SHP77 treated with DMSO at 0.1 percent for 48 hours (cell line): ENCODE results near the gene KRT8.

Experiments used
- DNase-seq: peaks from one replicate; lab custom pipeline; 2025; lab: John Stamatoyannopoulos, UW

The KRT8 gene

GRCh38 chr12:52904509-52905300 lies at the start of gene KRT8:
Gene KRT8 (minus strand): TSS chr12:52905076. CDS start chr12:52904981, 95 bp downstream.
- DNase-seq, result peak; percentile 75

- DNase-seq, result no peak
These were observed 48.4 kb upstream of the KRT8 start for GRCh38 chr12:52953181-52953841.

- no peak for DNase-seq
These were observed 47.4 kb upstream of the KRT8 start for GRCh38 chr12:52952076-52952801.

DNA sequence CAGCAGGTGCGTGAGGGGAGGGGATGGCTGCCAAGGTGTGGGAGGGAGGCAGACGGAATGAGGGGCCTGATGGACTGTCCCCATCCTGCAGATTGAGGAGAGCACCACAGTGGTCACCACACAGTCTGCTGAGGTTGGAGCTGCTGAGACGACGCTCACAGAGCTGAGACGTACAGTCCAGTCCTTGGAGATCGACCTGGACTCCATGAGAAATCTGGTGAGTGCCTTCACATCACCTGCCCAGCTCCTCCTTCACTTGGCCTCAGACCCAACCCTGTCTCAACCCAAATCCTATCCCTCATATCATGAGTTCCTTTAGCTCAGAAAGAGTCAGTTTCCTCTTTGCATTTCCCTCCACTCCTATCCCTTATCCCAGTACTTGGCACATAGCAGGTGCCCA lies 46.8 kb upstream of the KRT8 start:
- no peak for DNase-seq

DNA sequence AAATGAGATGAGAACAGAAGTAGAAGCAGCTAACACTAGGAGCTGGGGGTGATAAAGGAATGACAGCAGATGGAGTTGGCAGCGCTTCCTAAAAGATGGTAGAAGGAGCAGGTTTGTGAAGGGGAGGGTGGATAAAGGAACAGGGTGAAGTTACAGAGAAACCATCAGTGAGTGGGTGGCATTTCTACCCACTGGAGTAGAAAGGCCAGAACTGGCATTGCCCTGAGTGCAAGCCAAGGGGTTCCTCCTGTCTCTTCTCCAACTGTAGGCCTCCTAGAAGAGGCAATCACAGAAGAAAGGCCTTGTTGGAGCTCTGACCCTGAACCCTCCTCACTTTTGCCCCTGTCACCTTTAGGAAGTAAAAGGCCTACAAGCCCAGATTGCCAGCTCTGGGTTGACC lies 46.2 kb upstream of the KRT8 start:
- no peak for DNase-seq

DNA sequence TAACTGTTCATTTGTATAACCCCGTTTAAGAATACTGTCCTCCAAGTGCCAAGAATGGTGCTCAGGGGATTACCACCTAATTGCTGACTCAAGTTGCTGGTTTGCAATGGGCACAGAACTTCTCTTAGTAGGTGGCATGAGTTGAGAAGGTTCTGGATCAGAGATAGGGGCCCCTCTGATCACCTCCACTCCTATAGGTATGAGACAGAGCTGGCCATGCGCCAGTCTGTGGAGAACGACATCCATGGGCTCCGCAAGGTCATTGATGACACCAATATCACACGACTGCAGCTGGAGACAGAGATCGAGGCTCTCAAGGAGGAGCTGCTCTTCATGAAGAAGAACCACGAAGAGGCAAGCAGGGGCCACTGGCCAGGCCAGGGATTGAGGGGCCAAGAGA lies 45.7 kb upstream of the KRT8 start:
- DNase-seq, result no peak

- DNase-seq, result peak; percentile 83
These were observed 44.8 kb upstream of the KRT8 start for GRCh38 chr12:52949413-52950331.

DNA sequence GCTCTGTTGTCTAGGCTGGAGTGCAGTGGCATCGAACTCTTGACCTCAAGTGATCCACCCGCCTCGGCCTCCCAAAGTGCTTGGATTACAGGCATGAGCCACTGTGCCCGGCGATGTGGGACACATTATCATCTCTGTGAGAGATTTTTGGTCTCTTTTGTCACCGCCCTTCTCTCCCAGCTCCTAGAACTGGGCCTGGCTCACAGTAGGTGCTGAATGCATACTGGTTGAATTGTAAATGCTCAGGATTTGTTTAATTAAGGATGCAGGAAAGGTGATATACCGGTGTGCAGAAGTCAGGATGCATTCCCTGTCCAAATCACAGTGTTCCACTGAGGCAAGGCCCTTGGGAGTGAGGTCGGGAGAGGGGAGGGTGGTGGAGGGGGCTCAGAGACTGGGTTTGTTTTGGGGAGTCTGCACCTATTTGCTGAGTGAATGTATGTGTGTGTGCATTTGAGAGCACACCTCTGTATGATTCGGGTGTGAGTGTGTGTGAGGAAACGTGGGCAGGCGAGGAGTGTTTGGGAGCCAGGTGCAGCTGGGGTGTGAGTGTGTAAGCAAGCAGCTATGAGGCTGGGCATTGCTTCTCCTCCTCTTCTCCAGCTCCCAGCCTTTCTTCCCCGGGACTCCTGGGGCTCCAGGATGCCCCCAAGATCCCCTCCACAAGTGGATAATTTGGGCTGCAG lies 43.0 kb upstream of the KRT8 start:
- no peak for DNase-seq

DNA sequence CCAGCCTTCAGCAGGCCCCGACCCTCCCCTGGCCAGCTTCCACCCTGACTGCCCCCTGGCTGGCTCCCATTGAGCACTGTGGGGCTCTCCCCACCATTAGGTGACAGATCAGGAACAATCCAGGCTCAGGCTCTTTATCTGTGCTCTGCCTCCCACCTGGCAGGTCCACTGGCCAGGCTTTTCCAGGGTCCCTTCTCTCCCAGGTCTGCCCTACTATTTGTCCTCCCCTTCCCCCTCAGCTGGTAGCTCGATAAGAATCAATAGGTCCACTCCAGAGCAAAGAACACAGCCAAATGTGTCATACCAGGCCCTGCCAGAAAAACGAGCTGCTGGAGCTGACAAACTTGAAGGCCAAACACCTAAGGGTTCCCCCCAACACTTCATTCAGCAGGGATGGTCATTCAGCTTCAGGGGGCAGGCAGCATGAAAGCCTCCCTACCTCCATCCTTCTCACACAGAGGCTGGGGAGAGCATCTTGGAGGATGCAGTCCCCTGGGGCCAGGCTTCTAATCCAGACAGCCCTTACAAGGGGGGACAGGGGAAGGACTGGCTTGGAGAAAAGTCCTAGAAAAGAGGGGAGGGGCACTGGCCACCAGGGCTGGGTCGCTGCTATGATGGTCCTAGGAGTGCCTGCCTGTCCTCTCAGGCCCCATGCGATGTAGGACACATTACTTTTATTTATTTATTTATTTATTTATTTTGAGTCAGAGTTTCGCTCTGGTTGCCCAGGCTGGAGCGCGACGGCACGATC lies 42.1 kb upstream of the KRT8 start:
- no peak for DNase-seq

DNA sequence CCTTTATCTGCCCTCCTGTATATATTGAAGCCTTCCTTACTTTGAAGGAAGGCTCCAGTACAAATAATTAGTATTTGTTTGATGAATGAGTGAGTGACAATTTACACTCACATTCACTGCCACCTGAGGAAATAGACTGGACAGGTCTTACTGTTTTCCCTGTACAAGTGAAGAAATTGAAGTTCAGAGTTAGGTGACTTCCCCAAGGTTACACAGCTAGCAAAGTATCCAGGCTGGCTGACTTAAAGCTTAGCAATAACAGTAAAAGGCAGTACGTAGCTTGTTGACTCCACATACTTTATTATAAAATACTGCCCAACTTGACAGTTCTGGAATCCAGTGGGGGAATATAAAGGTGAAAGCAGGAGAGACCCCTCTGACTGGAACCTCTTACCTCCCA lies 41.5 kb upstream of the KRT8 start:
- DNase-seq, result no peak

DNA sequence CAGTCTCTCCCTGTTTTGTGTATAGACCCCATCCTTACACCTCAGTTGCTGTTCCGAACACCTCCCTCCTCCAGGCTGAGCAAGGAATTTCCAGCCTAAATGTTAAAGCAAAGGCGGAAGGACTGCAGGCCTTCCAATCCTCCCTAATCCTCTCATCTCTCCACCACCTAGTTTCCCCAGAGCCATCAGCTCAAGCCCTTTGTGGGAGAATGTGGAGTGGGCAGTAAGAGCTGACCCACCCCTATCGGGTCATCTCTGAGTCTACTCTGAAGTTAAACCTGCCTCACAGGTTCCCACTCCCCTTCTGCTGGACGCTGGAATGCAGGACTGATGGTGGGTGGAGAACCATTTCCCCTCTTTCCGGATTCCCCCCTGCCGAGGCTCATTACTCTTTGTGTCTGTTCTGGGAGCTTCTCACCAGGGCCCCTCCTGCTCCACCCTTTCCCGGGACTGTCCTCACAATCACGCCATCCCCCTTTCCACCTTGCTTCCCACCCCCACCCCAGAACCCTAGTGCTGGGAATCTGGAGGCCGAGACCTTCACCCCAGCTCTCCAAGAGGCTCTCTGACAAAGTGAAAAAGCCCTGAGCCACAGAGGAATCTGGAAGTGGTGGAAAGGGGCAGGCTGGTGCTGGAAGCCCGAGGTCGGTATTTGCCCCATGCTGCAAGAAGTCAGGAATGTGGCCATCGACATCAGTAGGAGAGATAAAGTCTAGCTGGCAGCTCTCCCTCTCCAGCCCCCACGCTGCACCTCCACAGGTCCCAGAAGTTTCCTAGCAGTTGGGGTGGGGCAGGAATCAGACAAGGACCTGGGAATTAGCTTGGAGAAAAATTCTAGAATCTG lies 40.7 kb upstream of the KRT8 start:
- DNase-seq, result no peak

DNA sequence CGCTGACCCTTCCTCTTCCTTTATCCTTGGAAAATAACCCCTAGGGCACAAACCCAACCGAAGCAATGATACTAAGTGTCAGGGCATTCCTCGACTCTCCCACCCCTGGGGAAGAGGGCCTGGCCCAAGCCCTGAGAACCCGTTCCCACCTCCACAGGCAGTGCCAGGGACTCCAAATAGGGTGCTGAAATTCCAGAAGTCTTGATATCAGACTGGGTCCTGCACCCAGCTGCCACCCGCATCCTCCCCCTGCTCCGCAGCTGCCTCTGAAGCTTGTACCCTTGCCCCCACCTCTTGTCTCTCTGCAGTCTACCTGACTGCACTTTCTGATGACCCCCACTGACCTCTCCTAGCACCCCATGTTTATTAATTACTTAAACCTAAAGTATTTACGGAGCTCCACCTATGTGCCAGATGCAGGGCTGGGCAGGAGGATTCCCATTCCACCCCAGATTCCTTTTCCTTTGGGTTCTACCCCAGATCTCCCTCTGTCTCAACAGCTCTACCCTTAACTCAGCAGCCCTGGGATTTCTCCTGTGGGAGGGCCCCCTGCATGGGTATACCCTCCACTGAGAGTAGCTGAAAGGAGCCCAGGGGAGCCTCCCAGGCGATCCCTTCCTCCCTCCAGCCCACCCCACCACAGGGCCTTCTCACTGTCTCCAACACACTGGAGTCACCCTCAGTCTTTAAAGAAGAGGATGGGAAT lies 40.0 kb upstream of the KRT8 start:
- DNase-seq, result no peak

GRCh38 chr12:52942901-52943181 lies 38.0 kb upstream of the KRT8 start:
- DNase-seq, result no peak

DNA sequence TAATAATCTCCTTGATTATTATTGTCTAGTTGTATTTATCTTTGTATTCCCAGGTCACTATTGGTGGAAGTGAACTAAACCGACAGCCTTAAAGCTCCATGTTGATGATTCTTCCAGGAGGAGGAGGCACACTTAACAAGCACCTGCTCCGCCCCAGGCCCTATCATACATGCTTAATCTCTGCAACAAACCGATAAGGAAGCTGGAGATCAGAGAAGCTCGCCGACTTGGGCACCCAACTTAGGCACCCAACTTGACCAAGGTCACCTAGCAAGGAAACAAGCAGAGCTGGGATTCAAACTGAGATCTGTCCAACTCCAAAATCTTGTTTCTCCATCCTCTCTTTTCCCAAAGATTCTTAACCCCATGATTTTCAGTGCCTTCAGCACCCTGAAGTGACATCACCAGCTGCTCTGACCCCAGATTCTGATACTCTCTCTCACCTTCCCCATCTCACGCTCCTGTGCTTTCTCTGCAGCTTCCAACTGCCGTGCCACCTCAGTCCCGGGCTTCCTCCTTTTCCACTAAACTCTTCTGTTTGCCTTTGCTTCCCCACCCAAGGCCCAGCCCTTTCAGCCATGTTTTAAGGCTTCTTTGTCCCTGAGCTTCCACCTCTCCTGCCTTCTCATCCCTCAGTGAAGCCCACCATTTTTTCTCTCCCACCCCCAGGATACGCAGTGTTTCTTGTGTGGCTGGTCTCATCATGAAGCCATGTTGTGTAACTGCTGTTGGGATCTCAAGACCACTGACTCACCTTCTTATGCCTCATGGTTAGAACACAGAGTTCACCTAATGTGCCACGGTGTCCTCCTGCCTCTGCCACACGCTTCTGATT lies 37.4 kb upstream of the KRT8 start:
- DNase-seq, result no peak

- no peak for DNase-seq
These were observed 24.7 kb upstream of the KRT8 start for GRCh38 chr12:52929538-52929937.

GRCh38 chr12:52927964-52928363 lies 23.1 kb upstream of the KRT8 start:
- no peak for DNase-seq

DNA sequence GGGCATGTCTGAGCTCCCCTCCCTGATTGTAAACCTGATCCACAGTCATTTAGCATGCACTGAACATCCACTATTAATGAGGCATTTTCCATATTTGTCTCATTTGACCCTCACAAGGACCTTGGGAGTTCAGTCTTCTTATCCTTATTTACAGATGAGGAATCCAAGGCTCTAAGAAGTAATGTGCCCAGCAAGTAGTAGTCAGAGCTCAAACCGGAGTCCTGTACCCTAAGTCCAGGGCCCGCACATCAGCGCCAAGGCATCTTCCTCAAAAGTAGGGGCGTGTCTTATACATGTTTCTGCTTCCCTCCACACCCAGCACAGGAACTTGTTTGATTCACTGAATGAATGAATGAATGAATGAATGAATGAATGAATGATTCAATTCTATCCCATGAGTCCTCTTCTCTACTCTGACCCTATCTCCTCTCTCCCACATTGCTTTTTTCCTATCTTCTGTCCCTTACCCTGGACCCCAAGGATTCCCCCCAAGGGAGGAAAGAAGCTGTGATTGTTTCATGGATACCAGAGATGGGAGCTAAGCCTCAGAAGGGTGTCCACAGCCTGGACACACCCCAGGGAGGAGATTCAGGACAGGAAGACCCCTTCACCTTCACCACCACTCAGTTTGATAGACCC lies 21.8 kb upstream of the KRT8 start:
- no peak for DNase-seq
